ENCODE measurements around the gene OLA1.

OLA1 gene

DNA sequence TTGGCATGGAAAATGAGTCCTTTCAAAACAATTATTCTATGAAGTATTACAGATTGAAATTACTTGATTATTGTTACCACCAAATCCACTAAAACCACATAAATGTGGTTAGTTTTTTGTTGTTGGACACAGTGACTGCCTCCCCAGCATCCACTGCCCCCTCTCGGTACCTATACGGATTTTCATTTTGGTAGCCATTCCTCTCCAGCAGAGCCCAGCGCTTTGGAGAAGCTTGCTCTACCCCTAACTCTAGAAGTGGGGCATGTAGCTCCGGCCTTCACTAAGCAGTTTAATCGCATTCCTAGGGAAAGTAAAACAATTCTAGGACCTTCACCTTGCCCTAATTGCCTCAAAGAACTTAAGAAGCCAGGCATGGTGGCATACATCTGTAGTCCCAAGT is 24.2 kb downstream of the OLA1 start:
- DNase-seq = no peak

DNA sequence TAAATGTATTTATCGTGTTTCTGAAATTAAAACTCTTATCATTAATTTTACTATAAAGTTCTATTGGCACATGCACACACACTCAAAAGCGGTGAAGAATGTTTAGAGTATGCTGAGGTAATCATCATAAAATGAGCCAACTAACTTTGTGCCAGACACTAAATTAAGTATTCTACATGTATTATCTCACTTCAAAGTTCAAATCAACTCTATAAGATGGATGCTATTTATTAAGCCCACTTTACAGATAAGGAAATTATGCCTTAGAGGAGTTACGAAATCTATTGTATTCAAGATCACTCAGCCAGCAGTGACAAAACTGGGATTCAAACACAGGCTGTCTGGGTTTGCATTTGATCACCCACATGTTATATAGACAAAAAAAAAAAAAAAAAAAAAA is 24.9 kb downstream of the OLA1 start:
- no peak for DNase-seq

GRCh38 chr2:174222154-174222553 is 26.2 kb downstream of the OLA1 start:
- DNase-seq = no peak

GRCh38 chr2:174219321-174219720 is 29.0 kb downstream of the OLA1 start:
- no peak for DNase-seq

DNA sequence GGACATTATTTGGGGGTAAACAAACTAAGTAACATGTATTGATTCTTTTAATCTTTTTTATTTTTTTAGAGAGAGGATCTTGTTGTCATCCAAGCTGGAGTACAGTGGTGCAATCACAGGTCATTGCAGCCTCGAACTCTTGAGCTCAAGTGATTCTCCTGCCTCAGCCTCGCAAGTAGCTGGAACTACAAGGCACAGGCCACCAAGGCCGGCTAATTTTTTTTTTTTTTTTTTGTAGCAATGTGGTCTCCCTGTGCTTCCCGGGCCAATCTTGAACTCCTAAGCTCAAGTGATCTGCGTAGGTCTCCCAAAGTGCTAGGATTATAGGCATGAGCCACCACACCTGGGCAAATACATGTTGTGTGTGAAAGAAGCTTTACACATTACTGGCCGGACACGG is 29.6 kb downstream of the OLA1 start:
- DNase-seq = no peak

DNA sequence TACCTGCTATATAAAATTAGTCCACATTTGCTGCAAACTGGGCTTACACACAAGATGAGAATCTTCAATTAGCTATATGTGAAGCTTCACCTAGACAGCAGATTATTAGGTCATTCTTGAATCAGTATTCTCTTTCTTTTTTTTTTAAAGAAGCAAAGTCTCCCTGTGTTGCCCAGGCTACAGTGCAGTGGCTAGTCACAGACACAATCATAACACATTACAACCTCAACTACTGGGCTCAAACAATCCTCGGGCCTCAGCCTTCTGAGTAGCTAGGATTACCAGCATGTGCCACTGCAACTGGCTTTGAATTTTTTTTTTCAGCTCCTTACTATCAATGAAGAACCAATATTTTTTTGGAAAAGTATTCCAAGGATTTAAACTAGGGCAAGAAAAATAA is 30.5 kb downstream of the OLA1 start:
- DNase-seq = no peak

GRCh38 chr2:174211954-174212353 is 36.4 kb downstream of the OLA1 start:
- DNase-seq = no peak

- no peak for DNase-seq
These were observed 37.5 kb downstream of the OLA1 start for GRCh38 chr2:174210862-174211261.

GRCh38 chr2:174209325-174209724 is 39.0 kb downstream of the OLA1 start:
- DNase-seq = no peak

DNA sequence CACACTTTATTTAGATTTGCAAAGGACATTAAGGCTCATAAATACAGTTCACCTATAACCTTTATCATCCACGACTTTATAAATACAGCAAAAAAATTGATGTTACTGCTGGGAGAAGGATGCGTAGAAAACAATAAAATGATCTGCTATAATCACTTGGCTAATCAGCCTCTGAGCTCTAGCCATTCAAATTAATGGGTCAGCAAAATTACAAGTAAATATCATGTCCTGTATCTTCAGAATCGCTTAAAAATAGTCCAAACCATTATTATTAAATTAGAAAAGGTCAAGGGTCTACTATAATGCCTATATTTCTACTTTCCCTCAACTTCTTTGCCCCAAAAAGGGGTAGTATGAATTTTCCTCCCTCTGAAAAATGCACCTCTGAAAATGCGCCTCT is 40.3 kb downstream of the OLA1 start:
- DNase-seq = no peak

GRCh38 chr2:174205562-174205961 is 42.8 kb downstream of the OLA1 start:
- no peak for DNase-seq

DNA sequence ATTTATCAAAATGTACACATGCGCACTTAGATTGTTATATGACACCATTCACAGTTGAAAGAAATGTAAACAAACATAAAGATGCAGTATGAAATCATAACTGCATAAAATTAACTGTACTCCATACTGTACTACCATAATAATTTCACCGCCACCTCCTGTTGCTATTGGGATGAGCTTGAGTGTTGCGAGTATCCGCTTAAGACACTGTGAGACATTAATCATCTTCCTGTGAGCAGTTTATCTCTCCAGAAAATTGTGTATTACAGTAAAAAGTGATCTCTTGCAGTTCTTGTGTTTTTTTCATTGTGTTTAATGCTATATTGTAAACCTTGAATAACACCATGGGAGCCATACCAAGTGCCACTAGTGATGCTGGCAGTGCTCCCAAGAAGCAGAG is 46.1 kb downstream of the OLA1 start:
- no peak for DNase-seq

- DNase-seq = no peak
These were observed 49.3 kb downstream of the OLA1 start for GRCh38 chr2:174198846-174199564.

- DNase-seq = no peak
These were observed 53.1 kb downstream of the OLA1 start for GRCh38 chr2:174195253-174195652.

GRCh38 chr2:174193737-174194136 is 54.6 kb downstream of the OLA1 start:
- no peak for DNase-seq

DNA sequence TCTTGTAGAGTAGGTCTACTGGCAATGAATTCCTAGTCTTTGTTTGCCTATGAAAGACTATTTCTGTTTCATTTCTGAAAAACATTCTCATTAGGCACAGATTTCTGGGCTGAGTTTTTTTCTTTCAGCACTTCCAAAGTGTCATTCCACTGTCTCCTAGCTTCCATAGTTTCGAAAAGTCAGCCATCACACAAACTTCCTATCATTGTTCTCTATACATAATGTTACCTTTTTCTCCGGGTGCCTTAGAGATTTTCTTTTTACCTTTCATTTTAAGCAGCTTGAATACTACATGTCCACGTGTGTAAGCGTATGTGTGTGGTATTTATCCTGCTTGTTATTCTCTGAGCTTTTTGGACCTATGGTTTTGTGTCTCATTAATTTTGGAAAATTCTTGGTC is 55.7 kb downstream of the OLA1 start:
- DNase-seq = no peak

- DNase-seq = no peak
These were observed 56.8 kb downstream of the OLA1 start for GRCh38 chr2:174191342-174192074.

- no peak for DNase-seq
These were observed 63.4 kb downstream of the OLA1 start for GRCh38 chr2:174184915-174185314.

DNA sequence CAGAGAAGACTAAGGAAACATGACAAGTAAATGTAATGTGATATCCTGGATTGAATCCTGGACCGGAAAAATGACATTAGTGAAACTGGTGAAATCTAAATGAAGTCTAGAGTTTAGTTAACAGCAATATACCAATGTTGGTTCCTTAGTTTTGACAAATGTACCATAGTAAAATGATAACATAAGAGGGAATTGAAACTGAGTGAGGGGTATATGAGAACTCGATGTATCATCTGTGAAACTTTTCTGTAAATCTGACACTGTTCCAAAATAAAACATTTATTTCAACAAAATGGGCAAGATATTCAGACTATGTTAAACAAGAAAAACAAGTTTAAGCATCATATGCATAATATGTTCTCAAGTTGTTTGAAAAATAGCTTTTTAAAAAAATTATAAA is 63.8 kb downstream of the OLA1 start:
- no peak for DNase-seq

GRCh38 chr2:174183076-174183475 is 65.3 kb downstream of the OLA1 start:
- DNase-seq = no peak

DNA sequence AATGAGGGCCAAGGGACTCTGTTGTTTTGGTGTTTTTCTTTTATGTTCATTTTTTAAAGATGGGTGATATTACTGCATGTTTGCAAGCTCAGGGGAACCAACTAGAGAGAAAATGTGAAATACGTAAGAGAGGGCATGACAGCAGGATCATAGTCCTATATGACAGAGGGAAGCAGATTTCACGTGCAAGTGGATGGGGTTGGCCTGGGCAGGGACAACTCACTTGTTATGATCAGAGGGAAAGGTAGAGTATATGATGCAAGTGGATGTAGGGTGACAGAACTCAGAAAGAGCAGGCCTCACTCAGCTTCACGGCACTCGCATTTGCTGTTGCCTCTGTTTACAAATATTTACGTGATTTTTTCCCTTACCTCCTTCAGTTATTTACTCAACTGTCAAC is 67.0 kb downstream of the OLA1 start:
- no peak for DNase-seq

- DNase-seq = no peak
These were observed 67.6 kb downstream of the OLA1 start for GRCh38 chr2:174180726-174181236.

DNA sequence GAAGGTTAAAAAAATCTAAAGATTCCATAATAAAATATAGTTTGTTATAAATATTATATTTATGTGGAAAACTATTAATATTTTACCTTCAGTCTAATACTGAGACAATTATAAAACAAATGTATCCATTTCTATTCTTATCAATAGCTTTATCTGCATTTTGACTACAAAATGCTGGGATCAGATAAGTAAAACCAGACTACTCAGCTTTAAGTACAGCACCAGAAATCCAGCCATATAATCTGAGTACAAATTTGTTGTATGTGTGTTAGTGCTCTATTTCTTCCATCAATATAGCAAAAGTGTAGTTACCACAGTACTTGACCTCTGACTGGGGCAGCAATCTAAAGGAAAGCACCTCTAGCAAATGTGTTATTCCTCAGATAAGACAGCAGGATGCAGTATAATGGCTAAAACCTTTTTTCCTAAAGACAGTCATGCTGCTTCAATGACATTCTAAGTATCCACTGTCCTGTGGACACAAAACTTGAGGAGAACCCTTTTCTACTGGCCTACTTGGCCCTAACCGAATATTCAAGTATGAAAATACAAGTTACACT is 68.1 kb downstream of the OLA1 start:
- DNase-seq = no peak

DNA sequence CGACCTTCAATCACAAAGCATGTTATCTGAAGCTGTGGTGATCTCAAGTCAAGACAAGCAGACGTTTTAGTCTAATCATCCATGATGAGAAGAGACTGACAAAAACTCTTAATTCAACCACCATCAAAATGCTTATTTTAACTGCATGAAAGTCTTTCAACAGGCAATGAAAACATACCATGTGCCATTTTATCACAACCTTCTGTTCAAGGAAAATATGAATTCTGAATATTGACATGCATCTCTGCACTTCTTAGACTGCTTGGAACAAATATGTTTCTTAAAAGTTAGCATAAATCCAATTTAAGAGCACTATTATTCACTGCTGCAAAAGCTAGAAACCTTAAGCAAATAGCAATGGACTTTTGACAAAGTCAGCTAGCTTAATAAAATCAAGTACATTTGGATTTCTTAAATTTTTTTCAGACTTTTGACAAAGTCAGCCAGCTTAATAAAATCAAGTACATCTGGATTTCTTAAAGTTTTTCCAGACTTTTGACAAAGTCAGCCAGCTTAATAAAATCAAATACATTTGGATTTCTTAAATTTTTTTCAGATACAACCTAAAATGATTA is 70.9 kb downstream of the OLA1 start:
- no peak for DNase-seq

All from cerebellar nuclear complex (tissue), 1 donor.